ENCODE data around the gene SYNJ2.

- TF ChIP-seq CTCF (IDR thresholded peaks at IDR 0.05; ENCODE audit: insufficient read depth, low read depth, low read length) (no peak), EZH2 (IDR thresholded peaks at IDR 0.05; ENCODE audit: insufficient read depth, low read length) (no peak)
These were observed 49.0 kb downstream of the SYNJ2 start for GRCh38 chr6:158030380-158031300.

All from astrocyte (in vitro differentiated cells and primary cell).